ENCODE measurements around the gene RLN3.

Gene RLN3

DNA sequence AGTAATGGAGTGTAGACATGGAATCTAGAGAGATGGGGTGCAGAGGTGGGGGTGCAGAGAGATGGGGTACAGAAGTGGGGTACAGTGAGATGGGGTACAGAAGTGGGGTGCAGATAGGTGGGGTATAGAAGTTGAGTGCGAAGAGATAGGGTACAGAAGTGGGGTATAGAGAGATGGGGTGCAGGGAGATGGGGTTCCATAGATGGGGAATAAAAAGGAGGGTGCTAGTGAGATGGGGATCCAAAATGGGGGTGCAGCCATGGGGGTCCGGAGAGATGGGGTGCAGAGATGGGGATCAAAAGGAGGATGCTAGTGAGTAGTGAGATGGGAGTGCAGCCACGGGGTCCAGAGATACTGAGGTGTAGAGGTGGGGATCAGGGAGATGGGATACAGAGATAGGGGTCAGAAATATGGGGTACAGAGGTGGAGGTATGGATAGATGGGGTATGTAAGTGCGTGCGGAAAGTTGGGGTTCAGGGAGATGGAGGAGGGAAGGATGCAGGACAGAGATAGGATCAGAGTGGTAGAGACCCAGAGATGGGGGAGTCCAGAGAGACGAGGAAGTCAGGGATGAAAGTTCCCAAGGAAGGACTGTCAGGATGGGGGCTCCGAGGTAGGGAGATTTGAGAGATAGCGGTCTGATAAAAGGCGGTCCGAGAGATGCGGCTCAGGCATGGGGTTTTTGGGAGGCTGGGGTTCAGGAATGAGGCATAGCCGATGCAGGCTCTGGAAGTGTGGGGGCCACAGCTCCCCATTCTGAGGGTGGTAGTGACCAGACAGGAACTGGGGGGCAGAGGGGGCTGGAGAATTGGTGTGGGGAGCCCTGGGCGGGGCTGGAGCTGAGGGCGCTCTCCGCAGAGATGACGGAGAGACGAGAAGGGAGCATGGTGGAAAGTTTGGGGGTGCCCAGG lies 30.5 kb downstream of the RLN3 start:
- peak; percentile 20 for DNase-seq (ENCODE audit: low spot score)
- TF ChIP-seq, protein P1, sequence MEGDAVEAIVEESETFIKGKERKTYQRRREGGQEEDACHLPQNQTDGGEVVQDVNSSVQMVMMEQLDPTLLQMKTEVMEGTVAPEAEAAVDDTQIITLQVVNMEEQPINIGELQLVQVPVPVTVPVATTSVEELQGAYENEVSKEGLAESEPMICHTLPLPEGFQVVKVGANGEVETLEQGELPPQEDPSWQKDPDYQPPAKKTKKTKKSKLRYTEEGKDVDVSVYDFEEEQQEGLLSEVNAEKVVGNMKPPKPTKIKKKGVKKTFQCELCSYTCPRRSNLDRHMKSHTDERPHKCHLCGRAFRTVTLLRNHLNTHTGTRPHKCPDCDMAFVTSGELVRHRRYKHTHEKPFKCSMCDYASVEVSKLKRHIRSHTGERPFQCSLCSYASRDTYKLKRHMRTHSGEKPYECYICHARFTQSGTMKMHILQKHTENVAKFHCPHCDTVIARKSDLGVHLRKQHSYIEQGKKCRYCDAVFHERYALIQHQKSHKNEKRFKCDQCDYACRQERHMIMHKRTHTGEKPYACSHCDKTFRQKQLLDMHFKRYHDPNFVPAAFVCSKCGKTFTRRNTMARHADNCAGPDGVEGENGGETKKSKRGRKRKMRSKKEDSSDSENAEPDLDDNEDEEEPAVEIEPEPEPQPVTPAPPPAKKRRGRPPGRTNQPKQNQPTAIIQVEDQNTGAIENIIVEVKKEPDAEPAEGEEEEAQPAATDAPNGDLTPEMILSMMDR (IDR thresholded peaks at IDR 0.05; ENCODE audit: extremely low read depth, missing control alignments), result no peak

DNA sequence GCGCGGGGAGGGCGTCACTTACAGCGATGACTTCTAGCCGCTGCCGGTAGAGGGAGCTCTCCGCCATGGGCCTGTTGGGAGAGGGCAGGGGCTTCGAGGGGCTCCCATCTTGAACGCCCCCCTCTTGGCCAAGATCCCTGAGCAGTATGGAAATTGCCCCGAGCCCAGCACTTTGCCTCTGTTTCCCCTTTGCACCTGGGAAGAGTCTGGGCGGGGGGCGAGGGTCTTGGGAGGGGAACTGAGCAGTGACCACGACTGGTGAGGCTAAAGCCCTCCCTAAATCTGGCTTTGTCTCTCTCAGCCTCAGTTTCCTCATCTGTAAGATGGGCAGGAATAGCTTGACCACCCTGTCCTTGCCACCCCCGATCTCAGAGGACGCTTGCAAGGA lies 31.1 kb downstream of the RLN3 start:
- peak; percentile 86 for DNase-seq (ENCODE audit: low spot score)
- TF ChIP-seq, protein P1 (IDR thresholded peaks at IDR 0.05; ENCODE audit: extremely low read depth, missing control alignments), result peak; percentile 73

DNA sequence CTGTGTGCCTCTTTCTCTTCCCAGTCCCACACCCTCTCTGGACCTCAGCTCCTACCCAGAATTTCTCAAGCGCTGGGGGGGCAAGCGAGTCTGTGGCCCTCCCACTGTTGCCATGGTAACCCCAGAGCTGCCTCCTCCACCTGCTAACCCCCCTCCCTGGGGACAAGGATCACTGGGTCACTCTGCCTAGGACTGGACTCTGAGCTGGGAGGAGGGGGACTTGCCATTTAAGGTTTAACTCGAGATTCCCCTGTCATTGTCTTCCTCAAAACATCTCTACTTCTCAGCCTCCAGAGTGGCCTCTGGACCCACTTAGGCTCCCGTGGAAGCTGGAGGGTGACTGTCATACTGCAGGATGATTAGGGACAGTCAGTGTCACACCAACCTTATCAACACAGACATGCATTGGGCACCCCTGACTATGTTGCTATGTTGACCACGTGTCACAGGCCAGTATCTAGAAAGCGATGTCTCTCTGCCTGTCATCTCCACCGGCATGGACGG lies 31.8 kb downstream of the RLN3 start:
- peak; percentile 14 for DNase-seq (ENCODE audit: low spot score)
- TF ChIP-seq, protein P1 (IDR thresholded peaks at IDR 0.05; ENCODE audit: extremely low read depth, missing control alignments), result no peak

DNA sequence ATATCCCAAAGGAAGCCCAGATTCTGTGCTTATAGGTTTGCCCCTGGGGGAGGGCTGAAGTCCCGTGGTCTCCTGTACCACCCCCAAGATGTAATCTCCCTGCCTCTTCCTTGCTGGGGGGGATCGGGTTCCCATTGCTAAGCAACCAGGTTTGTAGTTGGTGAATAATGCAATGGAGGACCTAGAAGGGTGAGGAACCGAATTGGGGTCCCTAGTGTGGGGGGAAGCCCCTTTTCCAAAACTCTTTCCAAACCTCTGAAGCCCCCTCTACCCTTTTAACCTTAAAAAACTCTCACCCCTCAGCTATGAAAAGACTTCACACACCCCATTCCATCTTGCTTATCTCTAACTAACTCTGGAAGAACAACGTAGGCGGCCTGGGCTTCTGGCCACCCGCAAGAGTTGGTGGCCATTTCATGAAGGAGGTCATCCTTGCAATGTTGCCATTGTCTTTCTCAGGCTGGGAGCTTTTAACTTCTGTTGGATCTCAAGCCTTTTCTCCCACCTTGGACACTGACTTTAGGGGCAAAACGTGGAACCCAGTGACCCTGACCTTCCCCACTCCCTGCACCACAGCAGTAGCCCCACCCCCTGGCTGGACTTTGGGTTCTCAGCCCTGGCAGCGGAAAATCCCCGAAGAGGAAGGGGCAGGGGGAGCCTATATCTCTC lies 33.3 kb downstream of the RLN3 start:
- TF ChIP-seq, protein P1 (IDR thresholded peaks at IDR 0.05; ENCODE audit: extremely low read depth, missing control alignments), result no peak
- DNase-seq (ENCODE audit: low spot score), result peak; percentile 8

DNA sequence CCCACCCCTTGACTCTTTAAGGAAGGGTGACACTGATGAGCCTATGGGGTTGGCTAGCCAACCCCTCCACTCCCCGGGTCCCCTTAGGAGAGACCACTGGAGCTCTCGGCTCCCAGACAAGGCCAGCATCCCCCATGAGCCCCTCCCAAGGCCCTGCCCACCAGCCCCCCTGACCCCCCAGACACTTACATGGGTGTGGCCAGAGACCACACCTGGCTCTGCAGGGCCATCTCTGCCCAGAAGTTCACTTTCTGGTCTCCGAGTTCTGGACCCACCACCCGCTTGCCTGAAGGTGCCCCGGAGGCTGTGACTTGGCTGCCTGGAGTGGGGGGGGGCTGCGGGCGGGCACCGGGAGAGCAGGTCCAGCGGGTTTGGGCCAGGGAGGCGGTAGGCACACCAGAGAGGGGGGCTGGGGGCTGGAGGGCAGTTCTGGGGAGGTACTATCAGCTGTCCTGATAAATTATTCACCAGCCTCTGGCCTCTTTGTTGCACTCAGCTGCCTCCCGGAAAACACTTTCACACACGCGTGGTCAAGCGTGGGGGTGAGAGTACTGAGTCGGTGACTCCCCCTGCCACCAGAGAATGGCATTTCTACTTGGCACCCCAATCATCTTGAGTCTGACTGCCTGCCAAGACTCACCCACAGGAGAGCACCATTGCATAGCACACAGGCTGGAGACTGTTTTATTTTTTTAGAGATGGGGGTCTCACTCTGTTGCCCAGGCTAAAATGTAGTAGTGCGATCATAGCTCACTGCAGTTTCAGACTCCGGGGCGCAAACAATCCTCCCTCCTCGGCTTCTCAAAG lies 34.0 kb downstream of the RLN3 start, which contains the start of gene PALM3:
TSS of gene PALM3 (minus strand) at position 326 of the 807 bp plus-strand sequence. CDS start at position 230, 96 bp downstream.
- no peak for DNase-seq (ENCODE audit: low spot score)
- TF ChIP-seq, protein P1 (IDR thresholded peaks at IDR 0.05; ENCODE audit: extremely low read depth, missing control alignments), result no peak

DNA sequence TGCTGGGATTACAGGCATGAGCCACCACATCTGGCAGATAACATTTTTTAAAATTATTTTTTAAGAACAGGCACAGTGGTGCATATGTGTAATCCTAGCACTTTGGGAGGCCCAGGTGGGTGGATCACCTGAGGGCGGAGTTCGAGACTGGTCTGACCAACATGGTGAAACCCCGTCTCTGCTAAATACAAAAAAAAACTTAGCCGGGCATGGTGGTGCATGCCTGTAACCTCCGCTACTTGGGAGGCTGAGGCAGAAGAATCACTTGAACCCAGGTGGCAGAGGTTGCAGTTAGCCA lies 34.6 kb downstream of the RLN3 start:
- TF ChIP-seq, protein P1 (IDR thresholded peaks at IDR 0.05; ENCODE audit: extremely low read depth, missing control alignments), result no peak
- DNase-seq (ENCODE audit: low spot score), result no peak

All from GM20000 (cell line).